A673 (cell line): Measurements from ENCODE around the gene SCD5. TPM values are rescaled to one million over a fixed set of nuclear protein-coding genes. Genes with fewer than 3 reads are reported as not detected.

ENCODE experiments used
- BruUV-seq: library from RNA; stranded (reverse); fragments of 400-500 nt; replicated peaks from 2 replicates; lab custom pipeline; 2021; lab: Mats Ljungman, UMichigan
- CTCF ChIA-PET: fragments of 300-600 bp; sonication (Branson Sonifier 250); formaldehyde crosslinking; loops from one replicate; lab custom pipeline; 2022; ENCODE audit warnings: antibody characterized with exemption; lab: Charles Lee
- POLR2A ChIA-PET: fragments of 300-600 bp; sonication (Branson Sonifier 250); formaldehyde crosslinking; loops from one replicate; lab custom pipeline; 2022; ENCODE audit warnings: antibody characterized with exemption; ENCODE audit not compliant: low non-redundant PET; lab: Charles Lee
- DNase-seq: peaks from one replicate; pipeline ENCODE4 v3.0.0-alpha.2; 2015; ENCODE audit warnings: low spot score
- H3K27ac ChIP-seq: fragments of 200-600 bp; sonication (generic); 2 replicates; pipeline ENCODE4 v1.5.1; 2016; ENCODE audit warnings: mixed run types, low read depth, mild to moderate bottlenecking, mixed read lengths, antibody characterized with exemption, low read length; ENCODE audit not compliant: poor library complexity, severe bottlenecking
- H3K27me3 ChIP-seq: fragments of 200-600 bp; sonication (generic); replicated peaks from 2 replicates; pipeline ENCODE4 v1.6.1; 2017; ENCODE audit warnings: mixed run types, low read depth, mild to moderate bottlenecking, mixed read lengths, antibody characterized with exemption, low read length; ENCODE audit not compliant: insufficient read depth, poor library complexity
- H3K36me3 ChIP-seq: fragments of 200-600 bp; sonication (generic); 2 replicates; pipeline ENCODE4 v1.6.1; 2016; ENCODE audit warnings: mixed run types, mild to moderate bottlenecking, mixed read lengths, antibody characterized with exemption, low read length; ENCODE audit not compliant: insufficient read depth, poor library complexity, severe bottlenecking
- H3K4me1 ChIP-seq: fragments of 200-600 bp; sonication (generic); 2 replicates; pipeline ENCODE4 v1.6.1; 2017; ENCODE audit warnings: mixed run types, mild to moderate bottlenecking, mixed read lengths, antibody characterized with exemption, low read length; ENCODE audit not compliant: insufficient read depth, poor library complexity, severe bottlenecking
- H3K4me3 ChIP-seq: fragments of 200-600 bp; sonication (generic); 2 replicates; pipeline ENCODE4 v1.5.1; 2016; ENCODE audit warnings: low read depth, mixed run types, mild to moderate bottlenecking, mixed read lengths, low read length; ENCODE audit not compliant: poor library complexity, severe bottlenecking
- H3K9me3 ChIP-seq: fragments of 200-600 bp; sonication (generic); 2 replicates; pipeline ENCODE4 v1.6.1; 2016; ENCODE audit warnings: mixed run types, low read depth, mild to moderate bottlenecking, mixed read lengths, antibody characterized with exemption, low read length; ENCODE audit not compliant: poor library complexity, severe bottlenecking
- CTCF ChIP-seq: fragments of 300-800, 200-600 bp; sonication (generic); conservative IDR thresholded peaks from 2 replicates; pipeline ENCODE4 v1.5.1; 2017; ENCODE audit warnings: low read depth, mild to moderate bottlenecking, antibody characterized with exemption, low read length, moderate library complexity, mixed read lengths
- EZH2 ChIP-seq: fragments of 200-600 bp; sonication (generic); IDR thresholded peaks from 2 replicates; pipeline ENCODE4 v1.6.1; 2017; ENCODE audit warnings: borderline replicate concordance, low read depth, mild to moderate bottlenecking, mixed read lengths, antibody characterized with exemption, low read length; ENCODE audit not compliant: poor library complexity, severe bottlenecking
- intact Hi-C: fragments of 100-400 bp; cut with micrococcal nuclease; formaldehyde crosslinking; loops from one replicate; pipeline ENCODE4 v1.10.0; 2022; ENCODE audit not compliant: unreplicated experiment
- total RNA-seq: library from RNA; stranded (reverse); gene quantifications from 2 replicates; pipeline ENCODE4 v1.2.3, GENCODE V29; 2021

The SCD5 gene
- total RNA-seq, 1 experiment from 2014 or later, result 15.8 TPM

GRCh38 chr4:82753238-82753637 lies 45.4 kb downstream of the SCD5 start:
- H3K9me3 ChIP-seq, result no peaks in the 10 kb centered on the region
- no peaks in the 10 kb centered on the region for H3K27me3 ChIP-seq
- ChIA-PET POLR2A (no interaction called here), CTCF (no interaction called here)
- TF ChIP-seq CTCF (no peak), EZH2 (no peak)
- H3K36me3 ChIP-seq, result no peaks in the 10 kb centered on the region
- DNase-seq, result no peak
- no peak overlapping the region for H3K4me3 ChIP-seq
- intact Hi-C loops, result no loop called here
- H3K27ac ChIP-seq, result no peak overlapping the region
- BruUV-seq, result no TSS peak
- peaks cover 16% of the 10 kb centered on the region for H3K4me1 ChIP-seq

GRCh38 chr4:82748810-82749470 lies 49.7 kb downstream of the SCD5 start:
- TF ChIP-seq CTCF (no peak), EZH2 (no peak)
- intact Hi-C loops, result no loop called here
- Histone ChIP-seq H3K4me3 (no peak overlapping the region), H3K27ac (no peak overlapping the region), H3K27me3 (no peaks in the 10 kb centered on the region), H3K9me3 (no peaks in the 10 kb centered on the region), H3K36me3 (no peaks in the 10 kb centered on the region), H3K4me1 (peaks cover 16% of the 10 kb centered on the region)
- ChIA-PET CTCF (no interaction called here), POLR2A (interaction anchor here (0.5 kb wide), 1 partner anchor 304 kb away, joined by 4 read pairs; no protein-coding TSS in a partner anchor)
- BruUV-seq, result no TSS peak
- DNase-seq, result no peak

- POLR2A ChIA-PET, result interaction anchor here (0.5 kb wide), 1 partner anchor 303 kb away, joined by 4 read pairs; no protein-coding TSS in a partner anchor
- H3K27ac ChIP-seq, result no peak overlapping the region
- no peak for DNase-seq
- no peaks in the 10 kb centered on the region for H3K36me3 ChIP-seq
- no TSS peak for BruUV-seq
- no peak overlapping the region for H3K4me3 ChIP-seq
- no peak for TF ChIP-seq EZH2
- TF ChIP-seq CTCF, result no peak
- intact Hi-C loops, result no loop called here
- CTCF ChIA-PET, result interaction anchor here (0.9 kb wide), 1 partner anchor 9 kb away, joined by 3 read pairs; no protein-coding TSS in a partner anchor
- H3K27me3 ChIP-seq, result no peaks in the 10 kb centered on the region
- peaks cover 10% of the 10 kb centered on the region for H3K4me1 ChIP-seq
- H3K9me3 ChIP-seq, result no peaks in the 10 kb centered on the region
These were observed 50.7 kb downstream of the SCD5 start for GRCh38 chr4:82747686-82748575.
